HFF-Myc (cell line): Measurements from ENCODE around the gene RCBTB2.

ENCODE experiments used
- DNase-seq: peaks from one replicate; pipeline ENCODE4 v3.0.0-alpha.2; 2011; ENCODE audit warnings: low read depth; ENCODE audit errors: extremely low read depth
- H3K4me3 ChIP-seq: replicated peaks from 2 replicates; pipeline ENCODE4 v1.5.1; 2011; ENCODE audit warnings: low read depth, mild to moderate bottlenecking, control low read depth, low read length
- CTCF ChIP-seq: IDR thresholded peaks from 2 replicates; pipeline ENCODE4 v1.5.1; 2012; ENCODE audit warnings: mild to moderate bottlenecking, low read depth, low read length, control low read depth; ENCODE audit errors: missing control alignments

Gene RCBTB2

DNA sequence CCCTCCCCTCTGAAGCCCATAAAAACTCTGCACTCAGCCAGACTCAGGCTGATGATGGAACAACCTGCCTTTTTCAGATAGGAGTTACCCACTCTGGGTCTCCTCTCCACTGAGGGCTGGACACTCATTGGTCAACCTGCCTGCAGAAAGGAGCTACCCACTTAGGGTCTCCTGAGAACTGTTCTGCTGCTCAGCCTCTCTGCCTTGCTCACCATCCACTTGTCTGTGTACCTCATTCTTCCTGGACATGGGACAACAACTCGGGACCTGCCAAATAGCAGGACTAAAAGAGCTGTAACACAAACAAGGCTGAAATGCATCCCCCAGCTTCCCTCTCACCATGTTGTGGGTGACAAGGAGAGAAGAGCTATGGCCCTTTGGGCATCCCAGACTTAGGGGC lies 18.4 kb upstream of the RCBTB2 start:
- TF ChIP-seq CTCF, result no peak
- no peak for DNase-seq

GRCh38 chr13:48549658-48550057 lies 16.8 kb upstream of the RCBTB2 start:
- no peak overlapping the region for H3K4me3 ChIP-seq
- TF ChIP-seq CTCF, result no peak
- no peak for DNase-seq

More for the DNA sequence above, 18.4 kb upstream of the RCBTB2 start:
- no peak overlapping the region for H3K4me3 ChIP-seq

DNA sequence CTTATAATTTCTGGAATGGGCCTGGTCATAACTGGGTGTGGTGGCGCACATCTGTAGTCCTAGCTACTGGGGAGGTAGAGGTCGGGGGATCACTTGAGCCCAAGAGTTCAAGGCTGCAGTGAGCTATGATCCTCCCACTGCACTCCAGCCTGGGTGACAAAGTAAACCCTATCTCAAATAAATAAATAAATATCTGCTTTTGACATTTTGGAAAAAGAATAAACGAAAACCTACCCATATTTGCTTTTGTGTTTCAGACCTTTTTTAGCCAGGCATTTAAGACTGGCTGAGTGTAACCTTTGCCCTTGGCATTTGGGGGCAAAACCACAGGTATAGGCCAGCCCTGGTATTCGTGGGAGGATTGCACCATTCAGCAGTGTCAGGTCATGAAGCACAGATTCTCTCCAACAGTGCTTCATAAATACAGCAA lies 14.8 kb upstream of the RCBTB2 start:
- no peak for DNase-seq
- no peak overlapping the region for H3K4me3 ChIP-seq
- TF ChIP-seq CTCF, result no peak

GRCh38 chr13:48545608-48546007 lies 12.7 kb upstream of the RCBTB2 start:
- no peak overlapping the region for H3K4me3 ChIP-seq
- no peak for DNase-seq
- TF ChIP-seq CTCF, result no peak

DNA sequence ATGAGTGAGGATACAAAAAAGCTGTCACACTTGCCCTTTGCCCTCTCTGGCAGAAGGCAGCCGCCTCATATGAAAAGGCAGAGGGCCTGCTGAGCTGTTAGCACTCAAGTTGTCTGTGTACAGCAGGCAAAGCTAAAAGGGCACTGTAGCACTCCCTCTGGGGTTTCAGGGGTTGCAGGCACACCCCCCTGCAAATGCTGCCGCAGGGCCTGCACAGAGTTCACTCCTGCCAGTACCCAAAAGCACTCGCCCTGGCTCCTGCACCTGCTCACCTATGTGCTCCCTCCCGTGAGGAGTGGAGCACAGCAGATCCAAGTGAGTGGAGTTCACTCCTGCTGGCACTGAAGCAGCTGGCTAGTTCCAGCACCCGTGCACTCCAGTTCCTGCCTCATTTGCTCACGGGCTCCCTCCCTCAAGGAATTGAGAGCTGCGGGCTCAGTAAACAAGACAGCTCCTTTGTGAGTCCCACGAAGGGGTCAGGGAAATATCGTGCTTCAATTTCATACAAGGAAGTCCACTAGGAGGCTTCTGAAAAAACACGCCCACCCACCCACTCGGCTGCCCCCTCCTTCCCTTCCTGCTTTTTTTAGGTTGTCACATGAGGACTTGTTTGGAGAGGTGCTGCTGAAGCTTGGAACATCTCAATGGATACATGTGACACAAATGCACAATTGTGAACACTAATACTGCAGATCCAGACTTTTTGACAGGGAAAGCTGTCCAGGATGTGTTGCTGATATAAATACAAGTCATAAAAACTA lies 9.9 kb upstream of the RCBTB2 start:
- no peak for DNase-seq
- no peak overlapping the region for H3K4me3 ChIP-seq
- TF ChIP-seq CTCF, result no peak

GRCh38 chr13:48542138-48542537 lies 9.3 kb upstream of the RCBTB2 start:
- DNase-seq, result no peak
- H3K4me3 ChIP-seq, result no peak overlapping the region
- TF ChIP-seq CTCF, result no peak

DNA sequence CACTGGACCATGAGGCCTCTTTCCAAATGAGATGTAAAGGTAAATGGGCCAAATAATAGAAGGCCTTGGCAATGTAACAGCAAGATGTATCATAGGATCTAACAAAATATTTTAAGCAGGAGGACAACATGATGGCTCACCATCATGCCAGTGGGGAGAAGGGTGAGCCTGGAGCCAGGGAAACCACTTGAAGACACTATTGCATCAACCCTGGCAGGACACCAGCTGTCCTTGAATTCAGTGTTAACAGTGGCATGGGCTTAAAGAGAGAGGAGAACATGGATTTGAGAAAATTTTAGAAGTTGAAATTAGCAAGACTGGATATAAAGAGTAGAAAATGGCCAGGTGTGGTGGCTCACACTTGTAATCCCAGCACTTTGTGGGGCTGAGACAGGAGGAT lies 6.7 kb upstream of the RCBTB2 start:
- DNase-seq, result no peak
- TF ChIP-seq CTCF, result no peak
- no peak overlapping the region for H3K4me3 ChIP-seq
